ENCODE results near the gene KCNJ16.

GRCh38 chr17:70130289-70130688 is 55.3 kb downstream of the KCNJ16 start:
- TF ChIP-seq CTCF (conservative IDR thresholded peaks at IDR 0.05; ENCODE audit: low read depth, low read length) (no peak), EZH2 (IDR thresholded peaks at IDR 0.05; ENCODE audit: low read length, unreplicated experiment) (no peak), EZH2phosphoT487 (IDR thresholded peaks at IDR 0.05; ENCODE audit: borderline replicate concordance, low read length) (no peak)
